OCI-M1 (cell line): Measurements from ENCODE around the gene ZNF41.
"Not testable (repeated sequence)": the region's sequence is repeated elsewhere in the genome, so short reads cannot be mapped to it uniquely, and the experiment has no call there.

ENCODE experiments used
- DNase-seq: peaks from one replicate; lab custom pipeline; 2025; lab: John Stamatoyannopoulos, UW

The ZNF41 gene

GRCh38 chrX:47482512-47483305, at the start of gene ZNF41:
ZNF41 (minus strand) TSS chrX:47483222; CDS start chrX:47467481, 15,741 bp downstream.
- peak; percentile 87 for DNase-seq

GRCh38 chrX:47530049-47530448, 47.0 kb upstream of the ZNF41 start:
- DNase-seq: peak; percentile 91

- no peak for DNase-seq
Observed at GRCh38 chrX:47529548-47529947, 46.5 kb upstream of the ZNF41 start.

GRCh38 chrX:47523713-47524166, 40.7 kb upstream of the ZNF41 start:
- no peak for DNase-seq

GRCh38 chrX:47523297-47523696, 40.3 kb upstream of the ZNF41 start:
- DNase-seq: peak; percentile 86

GRCh38 chrX:47518144-47518543, 35.1 kb upstream of the ZNF41 start:
- DNase-seq: no peak

GRCh38 chrX:47515941-47516665, 33.1 kb upstream of the ZNF41 start:
- no peak for DNase-seq

- no peak for DNase-seq
Observed at GRCh38 chrX:47514533-47515235, 31.7 kb upstream of the ZNF41 start.

- DNase-seq: not testable (repeated sequence)
Observed at GRCh38 chrX:47513034-47513965, 30.3 kb upstream of the ZNF41 start.

- DNase-seq: peak; percentile 1
Observed at GRCh38 chrX:47512383-47512782, 29.4 kb upstream of the ZNF41 start.

GRCh38 chrX:47507153-47507867, 24.3 kb upstream of the ZNF41 start:
- DNase-seq: no peak

- DNase-seq: no peak
Observed at GRCh38 chrX:47503151-47503550, 20.1 kb upstream of the ZNF41 start.

- no peak for DNase-seq
Observed at GRCh38 chrX:47502316-47503125, 19.5 kb upstream of the ZNF41 start.

- peak; percentile 36 for DNase-seq
Observed at GRCh38 chrX:47501226-47502074, 18.4 kb upstream of the ZNF41 start.

- no peak for DNase-seq
Observed at GRCh38 chrX:47500554-47500953, 17.5 kb upstream of the ZNF41 start.

- DNase-seq: no peak
Observed at GRCh38 chrX:47499293-47499692, 16.3 kb upstream of the ZNF41 start.

GRCh38 chrX:47498411-47498810, 15.4 kb upstream of the ZNF41 start:
- DNase-seq: no peak

- peak; percentile 66 for DNase-seq
Observed at GRCh38 chrX:47497271-47497888, 14.4 kb upstream of the ZNF41 start.
